Measurements from ENCODE around the gene GNB1. TPM values are rescaled to one million over a fixed set of nuclear protein-coding genes. Genes with fewer than 3 reads are reported as not detected.
A peak's percentile ranks its signal among the peaks of the same experiment; 100 is the strongest.
"Not testable (repeated sequence)": the region's sequence is repeated elsewhere in the genome, so short reads cannot be mapped to it uniquely, and the experiment has no call there.

The GNB1 gene
- total RNA-seq, 2 experiments from 2014 or later, result 360 to 394 TPM

DNA sequence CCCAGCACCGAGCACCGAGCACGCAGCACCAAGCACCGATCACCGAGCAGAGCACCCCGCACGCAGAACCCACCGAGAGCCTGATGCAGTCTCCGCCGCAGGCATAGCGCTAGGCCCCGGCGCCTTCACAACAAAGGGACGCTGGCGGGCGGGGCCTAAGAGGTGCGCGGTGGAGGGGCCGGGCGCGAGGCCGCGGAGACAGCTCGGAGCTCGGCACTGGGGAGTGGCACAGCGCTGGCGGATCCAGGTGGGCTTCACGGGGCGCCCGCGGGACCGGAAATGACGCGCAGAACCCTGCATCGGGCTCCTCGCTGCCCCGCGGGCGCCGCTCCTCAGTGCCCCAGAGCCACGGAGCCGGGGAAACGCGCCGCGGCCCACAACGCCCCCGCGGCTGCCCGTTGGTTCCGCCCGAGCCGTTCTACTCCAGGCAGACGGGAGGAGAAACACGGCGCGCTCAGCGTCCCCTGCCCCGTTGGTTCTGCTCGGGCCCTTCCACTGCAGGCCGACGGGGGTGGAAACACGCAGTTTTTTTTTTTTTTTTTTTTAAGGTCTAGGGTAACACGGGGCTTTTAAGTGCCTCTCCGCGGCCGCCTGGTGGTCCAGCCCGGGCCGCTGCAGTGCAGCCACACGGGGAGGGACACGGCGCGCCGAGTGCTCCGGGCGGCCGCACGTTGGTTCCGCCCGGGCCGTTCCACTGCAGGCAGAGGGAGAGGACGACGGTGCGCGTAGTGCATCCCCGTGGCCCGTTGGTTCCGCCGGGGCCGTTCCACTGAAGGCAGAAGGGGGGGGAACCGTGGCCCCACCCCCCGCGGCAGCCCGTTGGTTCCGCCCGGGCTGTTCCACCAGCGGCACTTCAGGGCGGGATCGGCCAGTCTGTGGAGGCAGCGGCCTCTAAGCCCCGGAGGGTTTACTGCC lies 145.0 kb downstream of the GNB1 start:
- not testable (repeated sequence) for H3K36me3 Mint-ChIP-seq, H3K4me1 Mint-ChIP-seq, H3K9me3 Mint-ChIP-seq, H3K27me3 Mint-ChIP-seq
- Mint-ChIP-seq H3K27ac (peak overlapping the region; percentile 90), H3K4me3 (peak overlapping the region; percentile 69)
- DNase-seq, result peak; percentile 89

DNA sequence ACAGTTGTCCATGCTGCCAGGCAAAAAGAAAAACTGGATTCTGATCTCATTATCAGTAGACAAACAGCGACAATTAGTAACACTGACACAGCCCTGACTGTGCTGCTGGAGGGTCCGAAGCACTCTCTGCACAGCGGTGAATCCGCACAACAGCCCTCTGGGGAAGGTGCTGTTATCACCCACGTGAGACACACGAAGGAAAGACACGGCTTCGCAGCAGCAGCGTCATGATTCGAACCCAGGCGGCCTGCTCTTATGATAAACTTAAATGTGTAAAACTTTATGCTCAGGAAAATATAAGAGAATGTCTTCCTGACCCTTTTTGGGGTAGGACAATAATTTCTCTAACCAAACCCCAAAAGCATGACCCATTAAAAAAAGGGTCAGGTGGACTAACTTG lies 148.4 kb downstream of the GNB1 start:
- not testable (repeated sequence) for H3K9me3 Mint-ChIP-seq, H3K4me1 Mint-ChIP-seq, DNase-seq, H3K27ac Mint-ChIP-seq, H3K36me3 Mint-ChIP-seq, H3K27me3 Mint-ChIP-seq
- H3K4me3 Mint-ChIP-seq, result peak overlapping the region; percentile 22

- H3K27ac Mint-ChIP-seq, DNase-seq, H3K27me3 Mint-ChIP-seq, H3K4me3 Mint-ChIP-seq, H3K4me1 Mint-ChIP-seq, H3K36me3 Mint-ChIP-seq, H3K9me3 Mint-ChIP-seq: not testable (repeated sequence)
Observed at GRCh38 chr1:1741013-1741412, 149.9 kb downstream of the GNB1 start.

DNA sequence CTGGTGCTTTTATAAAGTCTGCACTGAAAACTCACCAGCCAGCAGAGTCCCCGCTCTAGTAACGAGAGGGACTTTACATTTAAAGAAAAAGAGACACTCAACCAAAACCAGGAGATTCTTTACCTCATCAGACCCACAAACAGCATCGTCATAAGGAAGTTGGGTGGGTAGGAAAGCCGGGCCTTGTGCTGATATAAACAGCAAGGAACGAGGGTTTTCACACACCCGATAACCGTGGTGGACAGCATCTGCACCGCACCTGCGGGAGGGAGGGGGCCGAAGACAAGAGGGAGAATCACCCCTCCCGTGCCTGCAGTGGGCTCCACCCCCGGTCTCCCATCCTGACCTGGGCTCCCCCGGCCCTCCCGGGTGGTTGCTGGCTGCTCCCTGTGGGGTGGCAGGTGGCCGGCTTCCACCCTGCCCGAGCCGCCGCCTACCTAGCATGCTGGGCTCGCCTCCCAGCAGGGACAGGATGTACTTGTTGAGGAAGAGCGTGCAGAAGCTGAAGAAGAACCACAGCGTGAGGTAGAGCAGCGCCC lies 152.0 kb downstream of the GNB1 start:
- H3K36me3 Mint-ChIP-seq, H3K9me3 Mint-ChIP-seq, H3K4me1 Mint-ChIP-seq, H3K27ac Mint-ChIP-seq, H3K4me3 Mint-ChIP-seq, DNase-seq, H3K27me3 Mint-ChIP-seq: not testable (repeated sequence)

DNA sequence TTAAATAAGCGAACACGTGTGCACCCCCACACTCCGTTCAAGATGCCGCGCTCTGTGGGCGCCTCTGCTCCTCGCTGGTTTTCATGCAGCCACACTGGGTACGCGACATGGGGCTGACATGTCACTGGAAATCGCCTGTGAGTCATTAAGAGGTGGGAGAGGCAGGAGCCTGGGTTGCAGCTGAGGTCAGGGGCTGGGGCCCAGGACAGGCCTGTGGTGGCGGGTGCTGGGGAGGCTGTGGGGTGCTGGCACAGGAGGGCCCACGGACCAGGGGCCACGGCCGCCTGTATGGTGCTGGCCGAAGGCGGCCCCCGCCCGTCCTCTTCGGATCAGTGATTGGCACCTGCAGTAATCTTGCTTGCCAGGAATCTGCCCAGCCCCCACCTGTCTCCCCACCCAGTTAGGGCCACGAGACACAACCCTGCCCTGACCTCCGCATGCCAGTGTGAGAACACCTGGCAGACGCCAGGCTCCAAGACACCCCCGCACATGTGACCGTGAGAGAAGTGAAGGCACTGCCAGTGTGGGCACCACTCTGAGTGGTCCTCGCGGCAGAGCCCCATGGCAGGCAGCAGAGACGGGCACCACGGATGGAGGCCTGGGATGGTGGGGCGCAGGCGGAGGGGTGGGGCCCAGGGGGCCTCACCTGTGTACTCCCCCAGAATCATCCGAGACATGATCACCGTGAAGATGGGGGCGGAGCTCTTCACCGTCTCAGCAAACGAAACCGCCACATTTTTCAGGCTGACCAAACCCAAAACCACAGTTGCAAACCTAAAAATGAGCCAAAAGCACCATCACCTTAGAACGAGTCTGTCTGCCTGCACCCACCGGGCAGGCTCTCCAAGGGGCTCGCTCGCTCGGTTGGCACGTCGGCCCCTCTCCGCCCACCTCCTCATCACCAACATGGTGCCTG lies 153.0 kb downstream of the GNB1 start:
- H3K27me3 Mint-ChIP-seq, H3K9me3 Mint-ChIP-seq, H3K4me3 Mint-ChIP-seq, H3K36me3 Mint-ChIP-seq, H3K27ac Mint-ChIP-seq, DNase-seq, H3K4me1 Mint-ChIP-seq: not testable (repeated sequence)

Other genes with a start within 250 kb of the GNB1 start
- gene CDK11B, start 232.1 kb downstream of the GNB1 start, total RNA-seq, result 10 to 100 TPM; 42.2 to 43.3 TPM
- gene SLC35E2B, start 198.3 kb downstream of the GNB1 start, total RNA-seq, result 10 to 100 TPM; 19.3 to 20.1 TPM
- gene CDK11A, start 166.7 kb downstream of the GNB1 start, total RNA-seq, result 10 to 100 TPM; 64.2 to 65.0 TPM
- gene NADK, start 112.6 kb downstream of the GNB1 start, total RNA-seq, result 10 to 100 TPM; 74.7 to 77.1 TPM
- under 1 TPM; 0.87 to 0.98 TPM for gene CALML6, start 24.2 kb upstream of the GNB1 start, total RNA-seq
- gene TMEM52, start 28.2 kb upstream of the GNB1 start, total RNA-seq, result 1 to 10 TPM; 2.4 to 2.7 TPM
- gene CFAP74, start 112.7 kb upstream of the GNB1 start, total RNA-seq, result under 1 TPM; 0.31 to 0.46 TPM
- gene GABRD, start 128.3 kb upstream of the GNB1 start, total RNA-seq, result not detected
- gene PRKCZ, start 159.3 kb upstream of the GNB1 start, total RNA-seq, result 10 to 100 TPM; 11.1 to 13.0 TPM

All from activated naive CD8-positive, alpha-beta T cell treated with anti-CD3 and anti-CD28 coated beads for 36 hours (primary cell).